Transverse colon (tissue), 4 donors: ENCODE measurements around the gene POMGNT2. TPM values are rescaled to one million over a fixed set of nuclear protein-coding genes. Genes with fewer than 3 reads are reported as not detected.

ENCODE experiments used
- DNase-seq: peaks from one replicate; pipeline ENCODE4 v3.0.0-alpha.2; 2019
- H3K27ac ChIP-seq, 4 donors: fragments of 200-600 bp; sonication (generic); 2 replicates each; pipeline ENCODE4 v1.5.1; 2016 to 2018; ENCODE audit warnings: inconsistent platforms in 4 of 4
- H3K27me3 ChIP-seq: fragments of 200-600 bp; sonication (generic); 2 replicates; pipeline ENCODE4 v1.5.1; 2017; ENCODE audit warnings: inconsistent platforms
- H3K36me3 ChIP-seq, 4 donors: fragments of 200-600 bp; sonication (generic); 2 replicates each; pipeline ENCODE4 v1.5.1; 2017 to 2019; ENCODE audit warnings: inconsistent platforms in 4 of 4
- H3K4me1 ChIP-seq, 4 donors: fragments of 200-600 bp; sonication (generic); 2 replicates each; pipeline ENCODE4 v1.5.1; 2017 to 2020; ENCODE audit warnings: inconsistent platforms in 4 of 4
- H3K4me3 ChIP-seq, 4 donors: fragments of 200-600 bp; sonication (generic); 1 replicate in 1 of 4; 2 replicates in 3 of 4; pipeline versions ENCODE4 v1.5.1 to v1.6.1; 2017 to 2019; ENCODE audit warnings: inconsistent platforms in 4 of 4
- H3K9me3 ChIP-seq, 2 donors: fragments of 200-600 bp; sonication (generic); 2 replicates each; pipeline ENCODE4 v1.5.1; 2017 to 2019; ENCODE audit warnings: inconsistent platforms in 2 of 2
- CTCF ChIP-seq, 5 experiments: fragments of 200-600 bp in 3 of 5; fragments of 450-650 bp in 2 of 5; sonication (generic) in 3 of 5; IDR thresholded peaks; 1 replicate in 2 of 5; 2 replicates in 3 of 5; pipeline ENCODE4 v1.5.1; 2016 to 2017; ENCODE audit warnings: antibody characterized with exemption in 5 of 5, inconsistent platforms in 3 of 5, mild to moderate bottlenecking in 2 of 5, moderate library complexity in 1 of 5
- EP300 ChIP-seq: sonication (generic); formaldehyde crosslinking; IDR thresholded peaks from one replicate; pipeline ENCODE4 v1.6.1; 2017; ENCODE audit warnings: antibody characterized with exemption, low read depth
- POLR2A ChIP-seq: fragments of 450-650 bp; IDR thresholded peaks from one replicate; pipeline ENCODE4 v1.6.1; 2016; ENCODE audit warnings: antibody characterized with exemption, mild to moderate bottlenecking, moderate library complexity
- POLR2AphosphoS5 ChIP-seq, 3 donors: sonication (generic); formaldehyde crosslinking; IDR thresholded peaks; one replicate each; pipeline ENCODE4 v1.6.1; 2016; ENCODE audit warnings: antibody characterized with exemption in 3 of 3
- WGBS, 2 donors: methylation state at CpG; one replicate each; pipeline ENCODE4 v1.1.5; 2018; ENCODE audit warnings: low coverage in 1 of 2; 5-methylcytosine and 5-hydroxymethylcytosine counted together
- in situ Hi-C, 4 donors: fragments of 200-750 bp; cut with MboI; loops; one replicate each; pipeline versions ENCODE4 v1.15.0 to v1.15.1; 2017; ENCODE audit warnings: low sequenced_read_pairs in 3 of 4, low pct_ligation_motif_present in 1 of 4, low pct_unique_long_range_greater_than_20kb in 1 of 4
- intact Hi-C: fragments of 100-400 bp; cut with DNase I; formaldehyde crosslinking; loops from one replicate; pipeline ENCODE4 v1.15.1; 2023; ENCODE audit warnings: low total_unique reads
- total RNA-seq, 4 donors: library from RNA; depleted of rRNA; stranded (reverse); fragments of >200 nt; gene quantifications; one replicate each; pipeline ENCODE4 v1.1.0, GENCODE V29; 2016

POMGNT2 gene
- total RNA-seq, 4 donors from 2014 or later: 3.2 to 7.8 (median 5.9) TPM

DNA sequence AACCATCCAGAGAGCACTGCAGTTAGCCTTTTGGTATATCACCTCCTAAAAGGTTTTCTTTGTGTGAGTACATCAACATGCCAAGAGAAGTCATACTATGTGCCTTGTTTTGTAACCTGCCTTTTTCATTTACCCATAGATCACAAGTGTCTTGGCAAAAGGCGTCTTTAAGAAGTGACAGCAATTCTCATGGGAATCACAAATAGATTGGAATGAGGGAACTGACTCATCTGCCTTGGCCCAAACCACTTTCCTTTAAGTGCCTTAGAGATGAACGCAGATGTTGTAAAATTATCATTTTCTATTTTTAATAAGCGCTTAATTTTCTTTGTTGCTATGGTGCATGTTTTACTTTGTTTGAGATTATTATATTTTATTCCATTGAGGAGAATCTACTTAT is 20.7 kb upstream of the POMGNT2 start:
- peaks cover 0 to 5% of the 10 kb centered on the region in 2 donors for H3K9me3 ChIP-seq
- H3K27me3 ChIP-seq: no peaks in the 10 kb centered on the region
- in situ Hi-C loops: no loop called here
- intact Hi-C loops: no loop called here
- WGBS, 2 donors: 85 to 92% methylated on average over 3 of the region's 3 CpGs
- H3K4me3 ChIP-seq: no peak overlapping the region
- H3K4me1 ChIP-seq: no peaks in the 10 kb centered on the region
- H3K27ac ChIP-seq: no peak overlapping the region
- H3K36me3 ChIP-seq: no peaks in the 10 kb centered on the region
- TF ChIP-seq EP300: no peak
- no peak for TF ChIP-seq POLR2A
- no peak for TF ChIP-seq POLR2AphosphoS5 (IDR thresholded peaks at IDR 0.05)
- no peak for TF ChIP-seq CTCF (IDR thresholded peaks at IDR 0.05)
- no peak for DNase-seq

DNA sequence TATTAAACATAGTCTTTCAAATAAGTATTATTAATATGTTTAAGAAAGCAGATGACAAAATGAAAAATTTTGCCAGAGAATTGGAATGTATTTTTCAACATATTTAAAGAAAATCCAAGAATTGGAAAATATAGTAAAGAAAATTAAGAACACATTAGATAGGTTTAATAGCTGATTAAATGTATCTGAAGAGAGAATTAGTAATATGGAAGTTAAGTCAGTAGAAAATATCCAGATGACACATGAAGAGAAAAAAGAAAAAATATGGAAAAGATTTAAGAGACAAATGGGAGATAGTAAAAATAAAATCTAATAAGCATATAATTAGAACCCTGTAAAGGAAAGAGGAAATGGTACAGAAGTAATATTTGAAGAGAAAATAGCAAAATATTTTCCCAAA is 18.0 kb upstream of the POMGNT2 start:
- Histone ChIP-seq H3K27ac (no peak overlapping the region), H3K4me1 (no peaks in the 10 kb centered on the region), H3K4me3 (no peak overlapping the region), H3K9me3 (peaks cover 0 to 5% of the 10 kb centered on the region in 2 donors), H3K36me3 (no peaks in the 10 kb centered on the region), H3K27me3 (no peaks in the 10 kb centered on the region)
- intact Hi-C loops: no loop called here
- in situ Hi-C loops: no loop called here
- TF ChIP-seq CTCF (IDR thresholded peaks at IDR 0.05) (no peak), EP300 (no peak), POLR2A (no peak), POLR2AphosphoS5 (IDR thresholded peaks at IDR 0.05) (no peak)
- no peak for DNase-seq

DNA sequence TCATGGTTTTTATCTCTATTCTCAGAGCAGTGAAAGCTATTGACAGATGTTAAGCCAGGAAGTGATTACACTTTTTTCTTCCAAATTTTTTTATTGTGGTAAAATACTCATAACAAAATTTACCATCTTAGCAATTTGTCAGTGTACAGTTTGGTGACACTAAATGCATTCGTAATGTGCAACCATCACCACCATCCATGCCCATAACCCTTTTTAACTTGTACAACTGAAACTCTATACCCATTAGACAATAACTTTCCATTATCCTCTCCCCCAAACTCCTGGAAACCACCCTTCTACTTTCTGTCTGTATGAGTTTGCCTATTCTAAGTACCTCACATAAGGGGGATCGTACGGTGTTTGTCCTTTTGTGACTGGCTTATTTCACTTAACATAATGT is 15.1 kb upstream of the POMGNT2 start:
- no peak for TF ChIP-seq POLR2A
- TF ChIP-seq POLR2AphosphoS5 (IDR thresholded peaks at IDR 0.05): no peak
- no peak for TF ChIP-seq EP300
- TF ChIP-seq CTCF (IDR thresholded peaks at IDR 0.05): no peak
- Histone ChIP-seq H3K27me3 (no peaks in the 10 kb centered on the region), H3K4me3 (no peak overlapping the region), H3K9me3 (peaks cover 0 to 5% of the 10 kb centered on the region in 2 donors), H3K4me1 (no peaks in the 10 kb centered on the region), H3K36me3 (no peaks in the 10 kb centered on the region), H3K27ac (no peak overlapping the region)
- in situ Hi-C loops (no loop called here), intact Hi-C loops (no loop called here)
- DNase-seq: no peak
- 84 to 98% methylated on average over 3 of the region's 3 CpGs for WGBS, 2 donors

DNA sequence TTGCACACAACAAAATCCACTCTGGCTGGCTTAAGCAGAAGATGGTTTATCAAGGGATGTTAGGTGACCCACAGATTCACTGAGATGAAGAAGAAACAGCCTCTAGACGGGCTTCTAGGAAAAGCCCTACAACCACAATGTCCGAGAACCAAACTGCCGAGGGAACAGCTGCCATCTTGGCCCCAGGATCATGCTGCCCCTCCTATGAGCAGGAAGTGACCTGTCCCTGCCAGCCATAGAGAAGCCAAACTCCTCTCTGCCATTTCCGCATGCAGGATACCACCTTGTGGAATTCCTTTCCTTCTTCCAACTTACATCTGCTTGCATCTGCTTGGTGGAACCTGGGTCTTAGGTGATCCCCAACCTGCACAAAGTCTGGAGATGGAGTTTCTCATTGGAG is 11.4 kb upstream of the POMGNT2 start:
- intact Hi-C loops: no loop called here
- in situ Hi-C loops: no loop called here
- no peaks in the 10 kb centered on the region for H3K9me3 ChIP-seq
- H3K36me3 ChIP-seq: no peaks in the 10 kb centered on the region
- H3K27ac ChIP-seq: no peak overlapping the region
- H3K4me3 ChIP-seq: no peak overlapping the region
- no peaks in the 10 kb centered on the region for H3K4me1 ChIP-seq
- DNase-seq: no peak
- WGBS, 2 donors: 86% methylated on average over 4 of the region's 4 CpGs; no CpG with 5 or more reads in 1 of the 2 donors
- H3K27me3 ChIP-seq: no peaks in the 10 kb centered on the region
- TF ChIP-seq EP300: no peak

DNA sequence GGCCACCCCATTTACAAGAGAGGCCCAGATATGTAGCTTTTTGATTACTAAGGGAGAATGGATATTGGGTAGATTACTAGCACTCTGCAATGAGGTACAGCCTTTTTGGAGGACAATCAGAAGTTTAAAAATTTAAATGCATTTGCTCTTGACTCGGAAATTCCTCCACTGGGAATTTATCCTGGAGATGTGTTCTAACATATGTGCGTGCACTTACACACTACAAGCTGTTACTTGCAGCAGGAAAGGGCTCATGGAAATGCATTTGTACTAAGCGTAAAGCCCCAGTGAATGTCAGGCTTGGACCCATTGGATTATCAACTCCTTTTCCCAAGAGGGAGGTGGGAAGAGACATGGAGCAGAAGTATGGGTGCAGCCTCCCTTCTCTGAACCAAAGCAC is 7.8 kb upstream of the POMGNT2 start:
- Histone ChIP-seq H3K9me3 (no peaks in the 10 kb centered on the region), H3K27me3 (no peaks in the 10 kb centered on the region), H3K36me3 (no peaks in the 10 kb centered on the region), H3K4me3 (no peak overlapping the region), H3K4me1 (no peaks in the 10 kb centered on the region), H3K27ac (no peak overlapping the region)
- intact Hi-C loops (no loop called here), in situ Hi-C loops (no loop called here)
- no peak for TF ChIP-seq EP300
- no peak for TF ChIP-seq CTCF (IDR thresholded peaks at IDR 0.05)
- TF ChIP-seq POLR2A: no peak
- no peak for TF ChIP-seq POLR2AphosphoS5 (IDR thresholded peaks at IDR 0.05)
- no peak for DNase-seq
- 83 to 96% methylated on average over 3 of the region's 3 CpGs for WGBS, 2 donors
